ENCODE data around the gene ZNF578. TPM values are rescaled to one million over a fixed set of nuclear protein-coding genes. Genes with fewer than 3 reads are reported as not detected.

ZNF578 gene
- total and polyA plus RNA-seq, 5 donors from 2014 or later, result 0.27 to 5.9 (median 3.0) TPM

Other genes with a start within 250 kb of the ZNF578 start
- 31.9 TPM for gene ZNF766, start 184.0 kb upstream of the ZNF578 start, total RNA-seq
- gene ZNF766, start 184.0 kb upstream of the ZNF578 start, polyA plus RNA-seq, result 10 to 100 TPM; 39.1 to 62.4 (median 59.8) TPM
- gene ZNF480, start 156.4 kb upstream of the ZNF578 start, total RNA-seq, result 7.0 TPM
- gene ZNF480, start 156.4 kb upstream of the ZNF578 start, polyA plus RNA-seq, result 10 to 100 TPM; 14.1 to 20.5 (median 16.1) TPM
- gene ZNF610, start 117.3 kb upstream of the ZNF578 start, total RNA-seq, result 0.67 TPM
- gene ZNF610, start 117.3 kb upstream of the ZNF578 start, polyA plus RNA-seq, result 1 to 10 TPM in 2 of 4 donors, under 1 TPM in 1, not detected in 1; 0.37 to 3.6 (median 3.0) TPM
- gene ZNF880, start 83.6 kb upstream of the ZNF578 start, total RNA-seq, result 17.9 TPM
- 10 to 100 TPM; 26.4 to 34.3 (median 28.1) TPM for gene ZNF880, start 83.6 kb upstream of the ZNF578 start, polyA plus RNA-seq
- gene ZNF528, start 55.7 kb upstream of the ZNF578 start, total RNA-seq, result 19.0 TPM
- 1 to 10 TPM; 7.1 to 9.4 (median 8.6) TPM for gene ZNF528, start 55.7 kb upstream of the ZNF578 start, polyA plus RNA-seq
- gene ZNF534, start 24.4 kb upstream of the ZNF578 start, total RNA-seq, result not detected
- not detected for gene ZNF534, start 24.4 kb upstream of the ZNF578 start, polyA plus RNA-seq
- gene ZNF808, start 74.1 kb downstream of the ZNF578 start, total RNA-seq, result 19.3 TPM
- 10 to 100 TPM in 1 of 4 donors, 1 to 10 TPM in 3; 7.2 to 11.5 (median 7.4) TPM for gene ZNF808, start 74.1 kb downstream of the ZNF578 start, polyA plus RNA-seq
- 13.7 TPM for gene ZNF701, start 116.7 kb downstream of the ZNF578 start, total RNA-seq
- 10 to 100 TPM; 10.1 to 16.1 (median 13.2) TPM for gene ZNF701, start 116.7 kb downstream of the ZNF578 start, polyA plus RNA-seq
- gene ZNF83, start 184.8 kb downstream of the ZNF578 start, total RNA-seq, result 63.7 TPM
- 10 to 100 TPM in 2 of 4 donors, 1 to 10 TPM in 2; 8.3 to 13.9 (median 11.3) TPM for gene ZNF83, start 184.8 kb downstream of the ZNF578 start, polyA plus RNA-seq

All from CD4-positive, CD25-positive, alpha-beta regulatory T cell (primary cell).